ENCODE measurements around the gene BMP7. TPM values are rescaled to one million over a fixed set of nuclear protein-coding genes. Genes with fewer than 3 reads are reported as not detected.

Gene BMP7
- total and polyA plus RNA-seq, 2 of the 8 experiments (the other 6 are each of a cell fraction or from before 2014, with no cell fraction given): 9.2 to 14.7 TPM

GRCh38 chr20:57259938-57260921 lies 6.2 kb downstream of the BMP7 start:
- Histone ChIP-seq H2AK5ac (ENCODE audit: low read depth, low read length) (peak overlapping the region; percentile 65; the same call in 1 of the 2 replicates), H3K23me2 (ENCODE audit: low read depth, low read length) (peaks cover 9% of the 10 kb centered on the region; the same call in 1 of the 2 replicates), H3K56ac (replicated peaks; ENCODE audit: insufficient read length, low read depth, low read length) (no peak overlapping the region), H3K14ac (ENCODE audit: insufficient read length) (no peak overlapping the region), H3K79me1 (ENCODE audit: low read depth, low read length) (no peaks in the 10 kb centered on the region), H3K27ac (ENCODE audit: low read depth, low read length) (no peak overlapping the region), H3K4me2 (ENCODE audit: insufficient read depth in 1 of 2, low read depth in 2 of 2, low read length in 2 of 2) (peak overlapping the region; percentile 55 to 71; a peak in 3 of 4 replicates), H3K79me2 (ENCODE audit: control insufficient read depth in 1 of 2, insufficient read depth in 2 of 2, low read length in 2 of 2) (no peaks in the 10 kb centered on the region; a peak in 1 of 4 replicates), H3K23ac (ENCODE audit: insufficient read length) (no peak overlapping the region), H3K18ac (ENCODE audit: extremely low read depth, low read length) (no peak overlapping the region), H4K5ac (ENCODE audit: insufficient read length, low read depth, low read length) (no peak overlapping the region), H2BK12ac (ENCODE audit: low read depth, low read length) (no peak overlapping the region), H3K4ac (replicated peaks; ENCODE audit: insufficient read length, low read depth, low read length) (peak overlapping the region; percentile 49), H3K4me1 (replicated peaks in 1 of 4; ENCODE audit: control insufficient read depth in 3 of 4, insufficient read depth in 4 of 4, low read length in 3 of 4) (peaks cover 31 to 54% (median 40%) of the 10 kb centered on the region in 4 experiments), H4K91ac (replicated peaks; ENCODE audit: insufficient read length, low read length) (no peak overlapping the region), H3K27me3 (replicated peaks in 1 of 4; ENCODE audit: control insufficient read depth in 3 of 4, extremely low read depth in 1 of 4, insufficient read depth in 3 of 4, low read length in 3 of 4) (peaks cover 15 to 61% (median 58%) of the 10 kb centered on the region in 4 experiments), H2BK15ac (ENCODE audit: low read length) (no peak overlapping the region), H4K20me1 (replicated peaks in 1 of 2; ENCODE audit: control insufficient read depth in 1 of 2, insufficient read depth in 2 of 2, low read length in 2 of 2) (peaks cover 3 to 12% of the 10 kb centered on the region in 2 experiments), H3K36me3 (ENCODE audit: control insufficient read depth in 2 of 4, insufficient read depth in 4 of 4, low read length in 3 of 4) (no peaks in the 10 kb centered on the region), H2BK120ac (replicated peaks; ENCODE audit: low read depth, low read length) (no peak overlapping the region), H3K9ac (replicated peaks in 1 of 4; ENCODE audit: extremely low read depth in 1 of 4, low read depth in 3 of 4, low read length in 3 of 4) (no peak overlapping the region), H3K9me3 (ENCODE audit: insufficient read depth in 2 of 2, low read depth in 1 of 2, low read length in 1 of 2) (no peaks in the 10 kb centered on the region), H2BK20ac (ENCODE audit: low read length) (no peak overlapping the region), H4K8ac (ENCODE audit: extremely low read depth, insufficient read depth, low read length) (no peak overlapping the region), H2AFZ (ENCODE audit: low read length) (no peak overlapping the region), H2BK5ac (ENCODE audit: low read depth, low read length) (no peak overlapping the region), H3K4me3 (ENCODE audit: extremely low read depth in 1 of 4, insufficient read depth in 2 of 4, low read depth in 3 of 4, low read length in 4 of 4) (peak overlapping the region in 1 of 4 experiments; percentile 37; a peak in 2 of 8 replicates)
- WGBS, 2 experiments (ENCODE audit: extremely low coverage in 1 of 2, insufficient coverage in 1 of 2, insufficient read length in 1 of 2, insufficient replicate concordance in 2 of 2, low coverage in 1 of 2, low lambda C conversion rate in 2 of 2, missing lambda C conversion rate in 1 of 2): 77% methylated on average over 23 of the region's 23 CpGs; no CpG with 5 or more reads in 1 of the 2 experiments
- ChIA-PET CTCF (ENCODE audit: partially characterized antibody) (interaction anchor here (0.7 to 4.3 kb wide), 9 partner anchors 8 to 170 kb away, joined by 3 to 33 read pairs (median 4); no protein-coding TSS in a partner anchor), POLR2A (ENCODE audit: partially characterized antibody) (interaction anchor here (0.9 to 1.8 kb wide), 3 partner anchors 10 to 34 kb away, joined by 3 to 5 read pairs (median 3); no protein-coding TSS in a partner anchor)
- no peak for FAIRE-seq
- no peak for DNase-seq (ENCODE audit: low read depth in 1 of 2, low spot score in 2 of 2)
- TF ChIP-seq CBX5 (IDR thresholded peaks at IDR 0.05; ENCODE audit: low read depth, low read length) (no peak), JUN (IDR thresholded peaks at IDR 0.05; ENCODE audit: low read depth, low read length) (no peak), TBP (IDR thresholded peaks at IDR 0.05; ENCODE audit: low read depth, low read length) (no peak), SP2 (IDR thresholded peaks at IDR 0.05; ENCODE audit: low read length) (no peak), GTF2F1 (IDR thresholded peaks at IDR 0.05; ENCODE audit: borderline replicate concordance, low read depth, low read length) (no peak)

Measured in H1 (cell line).